Hematopoietic multipotent progenitor cell treated with erythropoietin and hydrocortisone succinate and interleukin-3 and kit ligand, for 15 days (in vitro differentiated cells): ENCODE measurements around the gene EEFSEC.

Source experiments
- DNase-seq: peaks from one replicate; pipeline ENCODE4 v3.0.0-alpha.2; 2015; ENCODE audit warnings: low spot score

EEFSEC gene

DNA sequence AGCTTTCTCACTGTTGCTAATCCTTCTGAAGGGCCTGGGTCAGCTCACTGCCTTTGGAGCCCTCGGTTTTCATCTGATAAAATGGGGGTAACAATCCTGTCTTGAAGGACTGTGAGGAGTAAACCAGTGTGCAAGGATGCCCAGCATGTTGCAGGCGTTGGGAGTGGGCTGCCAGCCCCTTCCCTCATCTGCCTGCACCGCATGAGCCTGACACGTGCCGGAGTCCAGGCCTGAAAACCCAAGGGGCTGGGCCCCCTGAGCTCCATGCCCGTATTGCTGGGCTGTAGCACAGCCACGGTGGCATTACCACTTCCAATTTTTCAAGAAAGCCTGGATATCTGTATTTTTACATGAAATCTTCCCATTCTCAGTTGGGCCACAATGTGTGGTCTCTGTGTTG is 215.3 kb downstream of the EEFSEC start:
- no peak for DNase-seq

- DNase-seq: no peak
These were observed 215.9 kb downstream of the EEFSEC start for GRCh38 chr3:128369121-128369703.

- DNase-seq: no peak
These were observed 216.8 kb downstream of the EEFSEC start for GRCh38 chr3:128369881-128370642.

DNA sequence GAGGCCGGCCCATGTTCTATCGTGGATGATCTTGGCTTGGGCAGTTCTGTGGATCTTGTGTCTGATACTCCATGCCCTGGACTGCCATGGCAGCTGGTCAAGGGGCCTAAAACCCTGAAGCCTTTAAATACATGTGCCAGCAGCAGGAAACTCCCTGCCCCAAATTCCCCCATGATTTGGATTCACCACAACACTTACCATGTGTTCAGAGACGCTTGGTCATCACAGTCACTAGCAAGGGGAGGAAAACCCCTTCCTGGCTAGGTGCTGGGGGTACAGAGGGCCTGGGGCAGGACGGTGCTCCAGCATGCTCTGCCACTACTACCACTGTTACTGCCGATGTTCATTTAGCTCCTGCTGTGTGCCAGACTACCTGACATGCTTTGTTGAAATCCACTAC is 219.0 kb downstream of the EEFSEC start:
- DNase-seq: no peak

DNA sequence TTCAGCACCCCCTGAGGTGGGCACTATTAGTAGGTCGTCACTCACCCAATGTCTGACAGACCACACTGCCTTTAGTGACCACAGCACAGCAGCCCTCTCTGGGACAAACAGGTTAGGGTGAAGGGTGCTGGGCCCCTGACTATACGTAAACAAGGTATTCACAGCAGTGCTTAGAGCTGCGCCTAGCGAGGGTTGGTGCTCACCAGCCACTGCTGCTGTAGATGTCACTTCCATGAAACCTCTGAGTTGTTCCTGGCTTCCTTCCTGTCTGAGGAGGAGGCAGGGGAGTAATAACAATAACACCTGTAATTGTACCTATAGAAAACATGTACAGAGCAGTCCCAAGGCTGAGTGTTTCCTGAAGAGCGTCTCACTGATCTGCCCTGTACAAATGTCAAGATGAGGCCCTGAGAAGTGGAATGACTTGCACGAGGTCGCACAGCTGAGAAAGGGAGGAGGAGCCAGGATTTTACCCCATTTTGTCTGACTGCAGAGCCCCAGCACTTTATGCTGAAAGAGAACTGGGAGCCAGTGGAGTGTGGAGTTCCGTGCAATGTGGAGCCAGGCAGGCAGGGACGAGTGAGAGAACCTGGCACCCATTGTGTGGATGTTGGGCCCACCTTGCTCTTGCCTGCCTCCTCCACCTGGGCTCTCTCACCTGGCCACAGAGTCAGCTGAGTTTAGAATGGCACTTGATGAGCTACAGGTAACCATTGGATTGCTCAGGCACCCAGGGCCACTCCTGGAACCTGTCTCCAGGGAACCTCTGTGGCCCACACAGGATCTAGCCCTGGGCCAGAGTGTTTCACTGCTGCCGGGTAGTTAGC is 219.6 kb downstream of the EEFSEC start:
- no peak for DNase-seq

- DNase-seq: no peak
These were observed 221.6 kb downstream of the EEFSEC start for GRCh38 chr3:128374746-128375445.

GRCh38 chr3:128376516-128376915 is 223.2 kb downstream of the EEFSEC start:
- no peak for DNase-seq

- DNase-seq: no peak
These were observed 225.5 kb downstream of the EEFSEC start for GRCh38 chr3:128378631-128379347.

DNA sequence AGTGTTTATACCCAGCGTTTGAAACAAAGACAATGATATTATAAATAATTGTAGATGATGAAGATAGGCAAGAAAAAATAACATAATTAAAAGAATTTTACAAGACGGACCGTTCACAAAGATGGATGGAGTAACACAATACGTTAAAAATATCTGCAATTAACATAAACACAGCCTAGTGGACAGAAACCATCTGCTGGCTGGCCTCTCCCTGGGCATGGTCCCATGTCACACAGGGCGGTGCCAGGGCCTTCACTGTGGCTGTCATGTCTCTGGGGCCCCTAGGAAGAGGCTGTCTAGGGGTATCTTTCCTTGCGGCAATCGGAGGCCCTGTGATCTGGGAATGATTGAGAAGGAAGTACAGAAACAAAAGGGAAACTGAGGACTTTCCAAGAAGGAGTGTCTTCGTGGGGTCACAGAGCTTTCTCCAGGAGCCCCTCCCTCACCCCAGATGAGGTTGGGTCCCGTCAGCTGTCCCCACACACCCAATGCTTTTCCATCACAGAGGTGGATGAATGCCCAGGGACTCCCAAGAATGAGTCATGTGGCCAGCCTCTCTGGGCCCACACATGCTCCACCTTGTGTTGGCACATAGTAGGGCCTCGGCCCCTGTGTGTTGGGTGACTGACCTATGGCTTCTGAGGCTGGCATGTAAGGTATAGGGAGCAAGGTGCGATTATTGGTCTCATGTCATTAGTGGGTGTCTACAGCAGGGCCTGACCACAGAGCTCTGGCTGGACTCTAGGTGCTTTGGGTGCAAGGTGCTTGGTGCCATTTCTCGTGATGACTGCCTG is 226.3 kb downstream of the EEFSEC start:
- no peak for DNase-seq

DNA sequence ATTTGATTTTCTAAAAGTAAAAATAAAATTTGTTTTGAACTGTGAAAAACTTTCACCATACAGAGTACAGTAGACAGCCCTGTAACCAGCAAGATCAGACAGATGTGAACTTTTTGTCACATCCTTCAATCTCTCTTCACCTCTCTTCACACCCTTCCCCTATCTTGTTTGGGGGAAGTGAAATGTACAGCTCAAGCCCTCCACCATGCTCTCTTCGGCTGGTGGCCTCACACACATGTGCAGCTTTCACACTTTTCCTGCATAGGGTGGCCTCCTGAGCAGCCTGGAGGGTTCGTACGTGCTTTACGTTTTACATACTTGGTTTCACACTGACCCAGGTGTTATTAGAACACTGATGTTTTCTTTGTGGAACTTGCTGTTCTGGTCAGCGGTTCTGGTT is 227.0 kb downstream of the EEFSEC start:
- no peak for DNase-seq

- no peak for DNase-seq
These were observed 227.4 kb downstream of the EEFSEC start for GRCh38 chr3:128380719-128381118.

DNA sequence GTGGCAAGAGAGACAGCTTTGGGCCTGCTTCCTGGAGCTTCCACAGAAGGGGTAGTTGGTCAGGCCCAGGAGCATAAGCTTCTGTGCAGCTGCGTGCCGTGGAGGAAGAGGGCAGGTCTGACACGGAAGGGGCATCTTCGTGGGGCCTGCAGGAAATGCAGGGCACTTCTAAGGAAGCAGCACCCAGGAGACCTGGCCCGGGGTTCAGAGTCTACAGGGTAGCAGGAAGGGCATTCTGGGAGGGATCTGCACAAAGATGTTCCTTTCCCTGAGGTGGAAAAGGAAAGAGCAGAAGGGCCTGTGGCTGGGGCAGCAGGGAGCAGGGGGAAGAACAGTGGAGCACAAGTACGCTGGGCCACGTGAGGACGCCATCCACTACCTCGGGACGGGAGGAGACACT is 228.3 kb downstream of the EEFSEC start:
- DNase-seq: no peak

- DNase-seq: no peak
These were observed 229.0 kb downstream of the EEFSEC start for GRCh38 chr3:128382221-128382807.

DNA sequence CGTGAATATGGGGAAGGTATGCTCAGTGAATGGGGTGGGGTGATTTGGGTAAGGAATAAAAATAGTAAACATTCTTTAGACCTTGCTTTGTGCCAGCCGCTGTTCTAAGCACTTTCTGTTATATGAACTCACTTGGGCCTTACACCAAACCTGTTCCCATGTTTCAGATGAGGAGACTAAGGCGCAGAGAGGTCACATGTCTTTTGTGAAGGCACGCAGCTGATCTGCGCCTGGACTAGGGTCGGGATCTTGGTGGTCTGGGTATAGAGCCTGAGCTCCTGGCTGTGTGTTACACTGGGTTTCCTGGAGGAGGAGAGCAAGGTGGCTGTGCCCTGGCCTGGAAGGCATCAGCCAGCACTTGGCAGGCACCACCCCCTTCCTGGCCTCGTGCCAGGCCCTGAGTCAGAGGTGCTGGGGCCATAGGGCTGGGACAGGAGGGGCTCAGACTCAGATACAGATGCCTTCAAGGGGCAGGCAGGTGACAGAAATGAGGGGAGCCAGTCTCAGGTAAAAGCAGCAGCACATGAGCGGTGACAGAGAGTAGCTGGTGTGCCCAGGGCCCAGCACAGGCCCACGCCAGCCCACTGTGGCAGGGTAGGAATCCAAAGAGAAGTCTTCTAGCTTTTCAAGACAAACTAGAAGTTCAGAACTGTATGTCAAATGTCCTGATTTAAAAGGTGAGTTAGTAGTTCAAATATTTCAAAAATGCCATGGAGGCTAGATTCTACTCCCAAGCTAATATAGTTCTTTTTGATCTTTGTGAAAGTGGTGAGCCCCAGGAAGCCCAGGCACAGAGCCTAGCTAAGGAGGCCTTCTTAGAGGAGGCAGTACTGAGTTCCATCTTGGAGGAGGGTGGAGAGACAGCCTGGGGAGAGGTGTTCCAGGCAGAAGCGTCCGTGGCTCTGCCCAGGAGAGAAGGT is 230.3 kb downstream of the EEFSEC start:
- peak; percentile 90 for DNase-seq

DNA sequence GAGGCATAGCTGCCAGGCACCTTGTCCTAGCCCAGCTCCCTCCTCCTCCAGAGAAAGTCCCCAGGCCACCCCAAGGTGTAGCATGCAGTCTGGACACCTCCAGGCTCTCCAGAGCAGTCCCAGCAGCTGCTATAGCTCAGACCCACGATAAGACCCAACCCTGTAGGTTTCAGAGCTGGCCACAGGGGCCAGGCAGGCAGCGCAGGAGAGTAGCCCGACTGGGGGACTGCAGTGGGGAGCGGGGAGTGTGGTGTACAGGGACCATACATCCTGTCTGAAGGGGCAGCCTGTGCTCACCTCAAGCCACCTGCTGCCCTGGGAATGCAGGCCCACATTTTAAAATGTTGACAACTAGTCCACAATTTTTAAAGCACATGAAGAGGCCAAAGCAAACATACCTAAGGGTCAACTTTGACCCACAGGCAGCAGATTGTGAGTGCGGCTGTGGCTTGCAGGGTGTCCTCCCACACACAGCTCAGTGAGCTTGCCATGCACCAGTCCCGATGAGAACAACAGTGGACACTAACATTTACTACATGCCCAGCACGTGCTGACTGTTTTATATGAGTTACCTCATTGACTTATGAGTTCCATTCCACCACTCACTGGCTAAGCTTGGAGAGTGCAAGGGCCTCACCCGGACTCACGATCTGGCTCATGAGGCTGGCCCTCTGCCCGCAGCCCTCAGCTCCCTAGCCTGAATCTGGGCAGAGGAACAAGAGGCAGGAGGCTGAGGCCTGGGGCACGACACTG is 232.0 kb downstream of the EEFSEC start:
- DNase-seq: no peak

GRCh38 chr3:128388932-128389331 is 235.7 kb downstream of the EEFSEC start:
- DNase-seq: no peak

- no peak for DNase-seq
These were observed 237.6 kb downstream of the EEFSEC start for GRCh38 chr3:128390867-128391266.

DNA sequence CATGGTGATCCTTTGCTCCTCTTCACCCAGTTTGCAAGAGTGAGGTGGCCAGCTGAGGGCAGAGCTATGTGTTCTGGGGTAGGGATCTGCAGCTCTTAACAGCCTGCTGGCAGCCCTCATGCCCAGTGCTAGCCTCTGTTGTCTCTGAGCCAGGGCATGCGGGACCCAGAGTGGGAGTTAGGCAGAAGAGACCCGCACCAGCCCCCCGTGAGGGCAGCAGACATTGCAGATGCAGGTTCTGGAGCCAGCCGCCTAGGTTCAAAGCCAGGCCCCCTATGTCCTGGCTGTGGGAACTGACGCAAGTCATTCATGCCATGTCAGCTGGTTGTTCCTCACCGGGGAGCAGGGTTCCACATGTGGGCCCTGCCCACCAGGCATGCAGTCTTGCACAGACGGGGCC is 238.7 kb downstream of the EEFSEC start:
- no peak for DNase-seq
